Vagina (tissue), 2 donors: ENCODE measurements around the gene SMARCC1. TPM values are rescaled to one million over a fixed set of nuclear protein-coding genes. Genes with fewer than 3 reads are reported as not detected.

Experiments used
- DNase-seq, 2 donors: peaks; one replicate each; pipeline ENCODE4 v3.0.0-alpha.2; 2017; ENCODE audit errors: extremely low spot score in 2 of 2
- H3K27ac ChIP-seq: fragments of 200-600 bp; sonication (generic); one replicate; pipeline ENCODE4 v1.5.1; 2019
- H3K27me3 ChIP-seq: fragments of 200-600 bp; sonication (generic); one replicate; pipeline ENCODE4 v1.5.1; 2019
- H3K36me3 ChIP-seq, 2 donors: fragments of 200-600 bp; sonication (generic); one replicate each; pipeline ENCODE4 v1.5.1; 2017 to 2019
- H3K4me1 ChIP-seq: fragments of 200-600 bp; sonication (generic); one replicate; pipeline ENCODE4 v1.5.1; 2019
- H3K4me3 ChIP-seq, 2 donors: fragments of 200-600 bp; sonication (generic); 1 replicate in 1 of 2; 2 replicates in 1 of 2; pipeline ENCODE4 v1.5.1; 2016 to 2019
- H3K9me3 ChIP-seq: fragments of 200-600 bp; sonication (generic); one replicate; pipeline ENCODE4 v1.5.1; 2019
- POLR2A ChIP-seq, 2 donors: fragments of 450-650 bp; IDR thresholded peaks; one replicate each; pipeline ENCODE4 v1.6.1; 2017; ENCODE audit warnings: antibody characterized with exemption in 2 of 2, mild to moderate bottlenecking in 2 of 2, moderate library complexity in 2 of 2
- POLR2AphosphoS5 ChIP-seq, 2 donors: sonication (generic); formaldehyde crosslinking; IDR thresholded peaks; one replicate each; pipeline ENCODE4 v1.9.0; 2017; ENCODE audit warnings: antibody characterized with exemption in 2 of 2, mild to moderate bottlenecking in 2 of 2, low read depth in 1 of 2; ENCODE audit not compliant: insufficient read depth in 1 of 2
- intact Hi-C: fragments of 100-400 bp; cut with DNase I; formaldehyde crosslinking; loops from one replicate; pipeline ENCODE4 v1.15.1; 2023
- total RNA-seq: library from RNA; depleted of rRNA; stranded (reverse); fragments of >200 nt; gene quantifications from one replicate; pipeline ENCODE4 v1.2.3, GENCODE V29; 2016
- TF ChIP-seq, protein P1 (sequence below), 3 experiments: fragments of 450-650 bp in 2 of 3; fragments of 200-600 bp in 1 of 3; sonication (generic) in 1 of 3; IDR thresholded peaks; one replicate each; pipeline ENCODE4 v1.5.1; 2017 to 2019; ENCODE audit warnings: antibody characterized with exemption in 3 of 3, mild to moderate bottlenecking in 2 of 3, moderate library complexity in 2 of 3

SMARCC1 gene
- total RNA-seq, 1 donor from 2014 or later: 39.0 TPM

GRCh38 chr3:47799733-47800132 is 18.0 kb upstream of the SMARCC1 start:
- Histone ChIP-seq H3K4me1 (peaks cover 13% of the 10 kb centered on the region), H3K27me3 (no peaks in the 10 kb centered on the region), H3K4me3 (no peak overlapping the region), H3K9me3 (no peaks in the 10 kb centered on the region), H3K27ac (no peak overlapping the region), H3K36me3 (no peaks in the 10 kb centered on the region)
- DNase-seq: no peak
- intact Hi-C loops: no loop called here
- TF ChIP-seq POLR2AphosphoS5 (IDR thresholded peaks at IDR 0.05; ENCODE audit: insufficient read depth in 1 of 2, low read depth in 1 of 2) (no peak), POLR2A (IDR thresholded peaks at IDR 0.05) (no peak)
- TF ChIP-seq, protein P1, sequence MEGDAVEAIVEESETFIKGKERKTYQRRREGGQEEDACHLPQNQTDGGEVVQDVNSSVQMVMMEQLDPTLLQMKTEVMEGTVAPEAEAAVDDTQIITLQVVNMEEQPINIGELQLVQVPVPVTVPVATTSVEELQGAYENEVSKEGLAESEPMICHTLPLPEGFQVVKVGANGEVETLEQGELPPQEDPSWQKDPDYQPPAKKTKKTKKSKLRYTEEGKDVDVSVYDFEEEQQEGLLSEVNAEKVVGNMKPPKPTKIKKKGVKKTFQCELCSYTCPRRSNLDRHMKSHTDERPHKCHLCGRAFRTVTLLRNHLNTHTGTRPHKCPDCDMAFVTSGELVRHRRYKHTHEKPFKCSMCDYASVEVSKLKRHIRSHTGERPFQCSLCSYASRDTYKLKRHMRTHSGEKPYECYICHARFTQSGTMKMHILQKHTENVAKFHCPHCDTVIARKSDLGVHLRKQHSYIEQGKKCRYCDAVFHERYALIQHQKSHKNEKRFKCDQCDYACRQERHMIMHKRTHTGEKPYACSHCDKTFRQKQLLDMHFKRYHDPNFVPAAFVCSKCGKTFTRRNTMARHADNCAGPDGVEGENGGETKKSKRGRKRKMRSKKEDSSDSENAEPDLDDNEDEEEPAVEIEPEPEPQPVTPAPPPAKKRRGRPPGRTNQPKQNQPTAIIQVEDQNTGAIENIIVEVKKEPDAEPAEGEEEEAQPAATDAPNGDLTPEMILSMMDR (IDR thresholded peaks at IDR 0.05): no peak

DNA sequence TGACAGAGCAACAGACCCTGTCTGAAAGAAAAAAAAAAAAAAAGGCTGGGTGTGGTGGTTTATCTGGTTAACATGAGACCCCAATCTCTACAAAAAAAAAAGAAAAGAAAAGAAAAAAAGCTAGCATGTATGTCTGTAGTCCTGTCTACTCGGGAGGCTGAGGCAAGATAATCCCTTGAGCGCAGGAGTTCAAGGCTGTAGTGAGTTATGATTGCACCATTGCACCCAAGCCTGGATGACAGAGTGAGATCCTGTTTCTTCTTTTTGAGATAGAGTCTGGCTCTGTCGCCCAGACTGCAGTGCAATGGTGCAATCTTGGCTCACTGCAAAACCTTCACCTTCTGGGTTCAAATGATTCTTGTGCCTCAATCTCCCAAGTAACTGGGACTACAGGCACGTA is 12.9 kb upstream of the SMARCC1 start:
- Histone ChIP-seq H3K27me3 (no peaks in the 10 kb centered on the region), H3K27ac (no peak overlapping the region), H3K4me1 (no peaks in the 10 kb centered on the region), H3K36me3 (no peaks in the 10 kb centered on the region), H3K4me3 (no peak overlapping the region), H3K9me3 (no peaks in the 10 kb centered on the region)
- DNase-seq: no peak
- TF ChIP-seq, protein P1 (IDR thresholded peaks at IDR 0.05): no peak
- no peak for TF ChIP-seq POLR2A (IDR thresholded peaks at IDR 0.05)
- no peak for TF ChIP-seq POLR2AphosphoS5 (IDR thresholded peaks at IDR 0.05; ENCODE audit: insufficient read depth in 1 of 2, low read depth in 1 of 2)
- intact Hi-C loops: no loop called here

DNA sequence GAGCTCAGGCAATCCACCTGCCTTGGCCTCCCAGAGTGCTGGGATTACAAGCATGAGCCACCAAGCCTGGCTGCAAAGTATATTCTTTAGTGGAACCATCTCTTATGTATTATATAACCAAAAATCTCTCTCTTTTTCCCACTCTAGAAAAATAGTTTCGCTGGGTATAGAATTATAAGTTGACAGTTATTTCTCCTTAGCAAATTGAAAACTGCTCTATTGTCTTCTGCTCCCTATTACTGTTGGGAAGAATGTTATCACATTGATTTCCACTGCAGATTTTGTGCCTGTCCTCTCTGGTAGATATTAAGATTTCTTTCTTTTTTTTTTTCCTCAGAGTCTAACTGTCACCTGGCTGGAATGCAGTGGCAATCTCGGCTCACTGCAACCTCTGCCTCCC is 11.0 kb upstream of the SMARCC1 start:
- no peaks in the 10 kb centered on the region for H3K4me1 ChIP-seq
- TF ChIP-seq, protein P1 (IDR thresholded peaks at IDR 0.05): no peak
- TF ChIP-seq POLR2AphosphoS5 (IDR thresholded peaks at IDR 0.05; ENCODE audit: insufficient read depth in 1 of 2, low read depth in 1 of 2) (no peak), POLR2A (IDR thresholded peaks at IDR 0.05) (no peak)

GRCh38 chr3:47791193-47791855 is 9.6 kb upstream of the SMARCC1 start:
- no peak for DNase-seq
- Histone ChIP-seq H3K4me1 (no peaks in the 10 kb centered on the region), H3K27me3 (no peaks in the 10 kb centered on the region), H3K27ac (no peak overlapping the region), H3K4me3 (no peak overlapping the region), H3K36me3 (no peaks in the 10 kb centered on the region), H3K9me3 (no peaks in the 10 kb centered on the region)
- intact Hi-C loops: no loop called here
- TF ChIP-seq POLR2AphosphoS5 (IDR thresholded peaks at IDR 0.05; ENCODE audit: insufficient read depth in 1 of 2, low read depth in 1 of 2) (no peak), POLR2A (IDR thresholded peaks at IDR 0.05) (no peak)
- TF ChIP-seq, protein P1 (IDR thresholded peaks at IDR 0.05): no peak

More for the DNA sequence above, 11.0 kb upstream of the SMARCC1 start:
- intact Hi-C loops: no loop called here
- no peak for DNase-seq
- Histone ChIP-seq H3K4me3 (no peak overlapping the region), H3K36me3 (no peaks in the 10 kb centered on the region), H3K27ac (no peak overlapping the region), H3K9me3 (no peaks in the 10 kb centered on the region), H3K27me3 (no peaks in the 10 kb centered on the region)

GRCh38 chr3:47783673-47784072 is 2.0 kb upstream of the SMARCC1 start:
- Histone ChIP-seq H3K27ac (no peak overlapping the region), H3K27me3 (no peaks in the 10 kb centered on the region)
- intact Hi-C loops: no loop called here

More at GRCh38 chr3:47783673-47784072, 2.0 kb upstream of the SMARCC1 start:
- Histone ChIP-seq H3K4me1 (peaks cover 24% of the 10 kb centered on the region), H3K4me3 (no peak overlapping the region), H3K9me3 (no peaks in the 10 kb centered on the region), H3K36me3 (no peaks in the 10 kb centered on the region)
- no peak for TF ChIP-seq POLR2A (IDR thresholded peaks at IDR 0.05)
- TF ChIP-seq, protein P1 (IDR thresholded peaks at IDR 0.05): no peak
- no peak for TF ChIP-seq POLR2AphosphoS5 (IDR thresholded peaks at IDR 0.05; ENCODE audit: insufficient read depth in 1 of 2, low read depth in 1 of 2)
- no peak for DNase-seq
